Neural cell (in vitro differentiated cells): ENCODE results near the gene SLC12A3. TPM values are rescaled to one million over a fixed set of nuclear protein-coding genes. Genes with fewer than 3 reads are reported as not detected.

ENCODE experiments used
- H2AFZ ChIP-seq: fragments of 200-600, 300-800 bp; sonication (generic), shearing (Covaris generic); 2 replicates; pipeline ENCODE4 v1.6.0; 2014; ENCODE audit warnings: low read depth, mild to moderate bottlenecking, antibody characterized with exemption, low read length, moderate library complexity
- H3F3A ChIP-seq: fragments of 200-600 bp; shearing (Covaris generic); 2 replicates; pipeline ENCODE4 v1.6.1; 2016; ENCODE audit warnings: mild to moderate bottlenecking, moderate library complexity, mixed read lengths, antibody characterized with exemption, low read length; ENCODE audit not compliant: insufficient read depth, poor library complexity, severe bottlenecking
- H3K27ac ChIP-seq: fragments of 200-600, 300-800 bp; sonication (generic), shearing (Covaris generic); 2 replicates; pipeline ENCODE4 v1.5.1; 2014; ENCODE audit warnings: mild to moderate bottlenecking, low read length, moderate library complexity
- H3K27me3 ChIP-seq: fragments of 300-800, 200-600 bp; sonication (generic), shearing (Covaris generic); 2 replicates; pipeline ENCODE4 v1.6.0; 2014; ENCODE audit warnings: mild to moderate bottlenecking, low read depth, low read length, moderate library complexity; ENCODE audit not compliant: insufficient read depth
- H3K36me3 ChIP-seq: fragments of 300-800, 200-600 bp; sonication (generic), shearing (Covaris generic); 2 replicates; pipeline ENCODE4 v1.5.1; 2014; ENCODE audit warnings: mild to moderate bottlenecking, antibody characterized with exemption, low read length, moderate library complexity; ENCODE audit not compliant: insufficient read depth
- H3K4me2 ChIP-seq: fragments of 300-800, 200-600 bp; sonication (generic), shearing (Covaris generic); 2 replicates; pipeline ENCODE4 v1.6.0; 2014; ENCODE audit warnings: mild to moderate bottlenecking, low read length
- H3K4me3 ChIP-seq: fragments of 300-800, 200-600 bp; sonication (generic), shearing (Covaris generic); 2 replicates; pipeline ENCODE4 v1.5.1; 2014; ENCODE audit warnings: mild to moderate bottlenecking, low read length, moderate library complexity
- H3K79me2 ChIP-seq: fragments of 200-600 bp; shearing (Covaris generic); replicated peaks from 2 replicates; pipeline ENCODE4 v1.6.0; 2014; ENCODE audit warnings: mild to moderate bottlenecking, low read length, moderate library complexity; ENCODE audit not compliant: insufficient read depth
- H3K9ac ChIP-seq: fragments of 300-800, 200-600 bp; sonication (generic), shearing (Covaris generic); 2 replicates; pipeline ENCODE4 v1.6.1; 2016; ENCODE audit warnings: mild to moderate bottlenecking, low read length, mixed read lengths
- H3K9me2 ChIP-seq: fragments of 200-600 bp; shearing (Covaris generic); 2 replicates; pipeline ENCODE4 v1.6.1; 2016; ENCODE audit warnings: mild to moderate bottlenecking, low read length, mixed read lengths; ENCODE audit not compliant: insufficient read depth
- H3K9me3 ChIP-seq: fragments of 200-600, 300-800 bp; sonication (generic), shearing (Covaris generic); 2 replicates; pipeline ENCODE4 v1.6.1; 2016; ENCODE audit warnings: mild to moderate bottlenecking, mixed run types, low read length, moderate library complexity, mixed read lengths
- H4K20me1 ChIP-seq: fragments of 200-600 bp; shearing (Covaris generic); 2 replicates; pipeline ENCODE4 v1.6.1; 2016; ENCODE audit warnings: mild to moderate bottlenecking, mixed run types; ENCODE audit not compliant: insufficient read depth
- CTCF ChIP-seq: fragments of 450-650 bp; IDR thresholded peaks from 2 replicates; pipeline ENCODE4 v1.5.1; 2014; ENCODE audit warnings: antibody characterized with exemption, mild to moderate bottlenecking, moderate library complexity; ENCODE audit not compliant: poor library complexity, severe bottlenecking
- EP300 ChIP-seq: fragments of 450-650 bp; conservative IDR thresholded peaks from 2 replicates; pipeline ENCODE4 v1.6.1; 2014; ENCODE audit warnings: antibody characterized with exemption, mild to moderate bottlenecking, moderate library complexity; ENCODE audit not compliant: poor library complexity, severe bottlenecking
- EZH2 ChIP-seq: fragments of 200-600, 300-800 bp; shearing (Covaris generic), sonication (generic); IDR thresholded peaks from 2 replicates; pipeline ENCODE4 v1.6.1; 2014; ENCODE audit warnings: antibody characterized with exemption, low read length, borderline replicate concordance, mild to moderate bottlenecking; ENCODE audit not compliant: insufficient read depth, poor library complexity, severe bottlenecking
- MXI1 ChIP-seq: fragments of 450-650 bp; conservative IDR thresholded peaks from 2 replicates; pipeline ENCODE4 v1.6.1; 2014; ENCODE audit warnings: antibody characterized with exemption, mild to moderate bottlenecking; ENCODE audit not compliant: poor library complexity, severe bottlenecking
- POLR2AphosphoS5 ChIP-seq: IDR thresholded peaks from 2 replicates; pipeline ENCODE4 v1.6.1; 2012
- RAD21 ChIP-seq: fragments of 450-650 bp; conservative IDR thresholded peaks from 2 replicates; pipeline ENCODE4 v1.6.1; 2014; ENCODE audit warnings: antibody characterized with exemption, mild to moderate bottlenecking, moderate library complexity
- REST ChIP-seq: IDR thresholded peaks from 2 replicates; pipeline ENCODE4 v1.6.1; 2012; ENCODE audit warnings: borderline replicate concordance
- SMC3 ChIP-seq: fragments of 450-650 bp; conservative IDR thresholded peaks from 2 replicates; pipeline ENCODE4 v1.6.1; 2014; ENCODE audit warnings: antibody characterized with exemption, mild to moderate bottlenecking, moderate library complexity; ENCODE audit not compliant: poor library complexity
- TAF1 ChIP-seq: IDR thresholded peaks from 2 replicates; pipeline ENCODE4 v1.6.1; 2012; ENCODE audit warnings: low read depth
- polyA plus RNA-seq: library from polyadenylated mRNA; depleted of rRNA; stranded (reverse); fragments of >200 nt; gene quantifications from 2 replicates; pipeline ENCODE4 v1.2.3, GENCODE V29; 2014

The SLC12A3 gene
- polyA plus RNA-seq, 1 donor from 2014 or later: 0.09 TPM

DNA sequence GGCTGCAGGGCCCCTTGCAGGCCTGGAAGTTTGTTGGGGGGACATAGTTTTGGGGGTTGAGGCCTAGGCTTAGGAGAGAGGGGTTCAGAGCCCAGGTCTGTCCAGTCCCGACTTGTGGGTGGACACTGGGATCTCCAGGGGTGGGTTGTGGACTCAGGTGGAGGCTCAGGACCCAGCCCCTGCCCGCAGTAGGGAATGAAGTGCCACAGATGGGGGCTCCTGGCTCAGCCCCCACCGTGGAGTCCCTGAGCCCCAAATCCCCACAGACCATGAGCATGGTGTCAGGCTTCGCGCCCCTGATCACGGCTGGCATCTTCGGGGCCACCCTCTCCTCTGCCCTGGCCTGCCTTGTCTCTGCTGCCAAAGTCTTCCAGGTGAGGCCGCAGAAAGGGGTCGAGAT, 14.3 kb downstream of the SLC12A3 start:
- H3K27me3 ChIP-seq: no peaks in the 10 kb centered on the region
- H3K4me3 ChIP-seq: no peak overlapping the region
- no peaks in the 10 kb centered on the region for H3K36me3 ChIP-seq
- no peak overlapping the region for H3K27ac ChIP-seq
- H4K20me1 ChIP-seq: no peaks in the 10 kb centered on the region
- H2AFZ ChIP-seq: no peak overlapping the region
- H3K9ac ChIP-seq: no peak overlapping the region
- no peak for TF ChIP-seq EZH2
- no peak for TF ChIP-seq MXI1
- no peak for TF ChIP-seq RAD21
- TF ChIP-seq EP300: no peak
- no peak for TF ChIP-seq CTCF
- TF ChIP-seq TAF1: no peak
- no peak for TF ChIP-seq SMC3
- TF ChIP-seq POLR2AphosphoS5: no peak
- no peak for TF ChIP-seq REST
- H3F3A ChIP-seq: no peaks in the 10 kb centered on the region
- no peaks in the 10 kb centered on the region for H3K79me2 ChIP-seq
- no peaks in the 10 kb centered on the region for H3K9me2 ChIP-seq
- no peaks in the 10 kb centered on the region for H3K9me3 ChIP-seq
- H3K4me2 ChIP-seq: no peak overlapping the region

DNA sequence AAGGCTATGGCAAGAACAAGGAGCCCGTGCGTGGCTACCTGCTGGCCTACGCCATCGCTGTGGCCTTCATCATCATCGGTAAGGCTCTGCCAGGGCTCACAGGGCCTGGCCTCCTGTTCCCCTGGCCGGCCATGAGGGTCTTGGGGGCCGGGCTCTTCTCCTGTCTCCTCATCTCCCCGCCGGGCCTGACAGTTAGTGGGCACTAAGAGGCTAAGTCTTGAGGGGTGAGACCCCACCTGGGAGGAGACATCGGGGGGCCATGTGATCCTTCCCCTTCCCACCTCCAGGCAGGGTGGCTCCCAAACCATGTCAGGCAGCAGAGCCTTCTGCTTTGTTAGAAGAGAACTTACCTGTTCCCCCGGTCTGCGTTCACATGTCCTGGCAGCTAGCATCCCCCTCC, 15.2 kb downstream of the SLC12A3 start:
- Histone ChIP-seq H3K9me2 (no peaks in the 10 kb centered on the region), H2AFZ (no peak overlapping the region), H3K27me3 (no peaks in the 10 kb centered on the region), H3K79me2 (no peaks in the 10 kb centered on the region), H3K4me3 (no peak overlapping the region), H3K9ac (no peak overlapping the region), H3K9me3 (no peaks in the 10 kb centered on the region), H3K4me2 (no peak overlapping the region), H3F3A (no peaks in the 10 kb centered on the region), H3K27ac (no peak overlapping the region), H4K20me1 (no peaks in the 10 kb centered on the region), H3K36me3 (no peaks in the 10 kb centered on the region)
- no peak for TF ChIP-seq EZH2
- no peak for TF ChIP-seq MXI1
- TF ChIP-seq TAF1: no peak
- no peak for TF ChIP-seq RAD21
- no peak for TF ChIP-seq SMC3
- TF ChIP-seq POLR2AphosphoS5: no peak
- no peak for TF ChIP-seq REST
- no peak for TF ChIP-seq CTCF
- no peak for TF ChIP-seq EP300
